ENCODE results near the gene TMEM225B. TPM values are rescaled to one million over a fixed set of nuclear protein-coding genes. Genes with fewer than 3 reads are reported as not detected.
A peak's percentile ranks its signal among the peaks of the same experiment; 100 is the strongest.

The TMEM225B gene
- total RNA-seq, 1 donor from 2014 or later, result 0.30 TPM

- Histone ChIP-seq H3K27ac (no peak overlapping the region), H3K27me3 (ENCODE audit: low read depth) (no peaks in the 10 kb centered on the region), H3K36me3 (no peaks in the 10 kb centered on the region), H3K9me3 (no peaks in the 10 kb centered on the region), H3K4me3 (no peak overlapping the region), H3K4me1 (no peaks in the 10 kb centered on the region)
- no peak for DNase-seq
- intact Hi-C loops (cut with DNase I), result no loop called here
- ATAC-seq, result no peak
- TF ChIP-seq CTCF (IDR thresholded peaks at IDR 0.05), result no peak
Observed at GRCh38 chr7:99605527-99605926, 7.5 kb downstream of the TMEM225B start.

GRCh38 chr7:99606531-99606930 is 8.5 kb downstream of the TMEM225B start:
- ATAC-seq, result no peak
- intact Hi-C loops (cut with DNase I), result no loop called here

GRCh38 chr7:99607548-99607947 is 9.5 kb downstream of the TMEM225B start:
- TF ChIP-seq CTCF (IDR thresholded peaks at IDR 0.05), result no peak
- intact Hi-C loops (cut with DNase I), result no loop called here
- Histone ChIP-seq H3K36me3 (no peaks in the 10 kb centered on the region), H3K9me3 (no peaks in the 10 kb centered on the region), H3K27me3 (ENCODE audit: low read depth) (no peaks in the 10 kb centered on the region), H3K27ac (no peak overlapping the region), H3K4me1 (no peaks in the 10 kb centered on the region), H3K4me3 (no peak overlapping the region)
- no peak for ATAC-seq
- no peak for DNase-seq

More at GRCh38 chr7:99606531-99606930, 8.5 kb downstream of the TMEM225B start:
- no peak for TF ChIP-seq CTCF (IDR thresholded peaks at IDR 0.05)
- Histone ChIP-seq H3K27me3 (ENCODE audit: low read depth) (no peaks in the 10 kb centered on the region), H3K36me3 (no peaks in the 10 kb centered on the region), H3K27ac (no peak overlapping the region), H3K4me3 (no peak overlapping the region), H3K9me3 (no peaks in the 10 kb centered on the region), H3K4me1 (no peaks in the 10 kb centered on the region)
- no peak for DNase-seq

GRCh38 chr7:99614495-99614894 is 16.4 kb downstream of the TMEM225B start:
- no peaks in the 10 kb centered on the region for H3K27me3 ChIP-seq (ENCODE audit: low read depth)
- ATAC-seq, result no peak
- H3K9me3 ChIP-seq, result no peaks in the 10 kb centered on the region
- peaks cover 12% of the 10 kb centered on the region for H3K36me3 ChIP-seq
- peaks cover 14% of the 10 kb centered on the region for H3K4me1 ChIP-seq
- intact Hi-C loops (cut with DNase I), result no loop called here
- H3K27ac ChIP-seq, result no peak overlapping the region
- H3K4me3 ChIP-seq, result no peak overlapping the region
- TF ChIP-seq CTCF (IDR thresholded peaks at IDR 0.05), result no peak
- DNase-seq, result no peak

GRCh38 chr7:99615989-99616358 is 17.9 kb downstream of the TMEM225B start:
- Histone ChIP-seq H3K36me3 (peaks cover 27% of the 10 kb centered on the region), H3K4me1 (peaks cover 14% of the 10 kb centered on the region), H3K27me3 (ENCODE audit: low read depth) (no peaks in the 10 kb centered on the region), H3K27ac (peak overlapping the region; percentile 88), H3K4me3 (peak overlapping the region; percentile 98), H3K9me3 (no peaks in the 10 kb centered on the region)
- TF ChIP-seq CTCF (IDR thresholded peaks at IDR 0.05), result no peak
- intact Hi-C loops (cut with DNase I), result no loop called here
- DNase-seq, result no peak
- no peak for ATAC-seq

Data from lower lobe of right lung (tissue), 2 donors.